Type B pancreatic cell (in vitro differentiated cells): ENCODE results near the gene C19orf38. TPM values are rescaled to one million over a fixed set of nuclear protein-coding genes. Genes with fewer than 3 reads are reported as not detected.

Experiments used
- DNase-seq: peaks from one replicate; pipeline ENCODE4 v3.0.0; 2021; ENCODE audit warnings: mixed read lengths; ENCODE audit not compliant: unreplicated experiment; ENCODE audit errors: extremely low spot score
- H3K27ac Mint-ChIP-seq: 2 replicates; pipeline ENCODE4 v1.8.0; 2021; ENCODE audit warnings: mild to moderate bottlenecking, mixed read lengths
- H3K27me3 Mint-ChIP-seq: 2 replicates; pipeline ENCODE4 v1.8.0; 2021; ENCODE audit warnings: mixed read lengths
- H3K36me3 Mint-ChIP-seq: 2 replicates; pipeline ENCODE4 v1.8.0; 2021; ENCODE audit warnings: mixed read lengths
- H3K4me1 Mint-ChIP-seq: one replicate; pipeline ENCODE4 v1.8.0; 2021; ENCODE audit warnings: mixed read lengths; ENCODE audit not compliant: unreplicated experiment
- H3K4me3 Mint-ChIP-seq: 2 replicates; pipeline ENCODE4 v1.8.0; 2021; ENCODE audit warnings: mild to moderate bottlenecking, mixed read lengths
- H3K9me3 Mint-ChIP-seq: 2 replicates; pipeline ENCODE4 v1.8.0; 2021; ENCODE audit warnings: mixed read lengths
- CTCF ChIP-seq: fragments of 200-600 bp; sonication (generic); conservative IDR thresholded peaks from 2 replicates; pipeline ENCODE4 v1.5.0; 2021; ENCODE audit warnings: antibody characterized with exemption, mild to moderate bottlenecking
- microRNA-seq: library from miRNA; unstranded; fragments of <30 nt; microRNA quantifications from one replicate; pipeline ENCODE4, GENCODE V29; 2020
- total RNA-seq: library from RNA; stranded (reverse); gene quantifications from 2 replicates; pipeline ENCODE4 v1.2.1, GENCODE V29; 2021; ENCODE audit warnings: low replicate concordance

The C19orf38 gene
- total RNA-seq, 1 donor from 2014 or later = 1.1 TPM

GRCh38 chr19:10913716-10914340 is 65.6 kb downstream of the C19orf38 start:
- Mint-ChIP-seq H3K27ac (no peak overlapping the region), H3K27me3 (no peaks in the 10 kb centered on the region), H3K9me3 (no peaks in the 10 kb centered on the region), H3K4me3 (no peak overlapping the region), H3K4me1 (no peaks in the 10 kb centered on the region), H3K36me3 (peaks cover 7% of the 10 kb centered on the region)
- no peak for TF ChIP-seq CTCF
- no peak for DNase-seq

- no peak for TF ChIP-seq CTCF
- H3K4me1 Mint-ChIP-seq = no peaks in the 10 kb centered on the region
- no peak overlapping the region for H3K4me3 Mint-ChIP-seq
- H3K36me3 Mint-ChIP-seq = peaks cover 4% of the 10 kb centered on the region
- no peaks in the 10 kb centered on the region for H3K27me3 Mint-ChIP-seq
- no peaks in the 10 kb centered on the region for H3K9me3 Mint-ChIP-seq
- H3K27ac Mint-ChIP-seq = no peak overlapping the region
- no peak for DNase-seq
Observed at GRCh38 chr19:10915130-10916091, 67.2 kb downstream of the C19orf38 start.

- no peak for TF ChIP-seq CTCF
- no peaks in the 10 kb centered on the region for H3K27me3 Mint-ChIP-seq
- no peaks in the 10 kb centered on the region for H3K4me1 Mint-ChIP-seq
- H3K4me3 Mint-ChIP-seq = no peak overlapping the region
- no peak for DNase-seq
- no peaks in the 10 kb centered on the region for H3K9me3 Mint-ChIP-seq
- H3K36me3 Mint-ChIP-seq = peaks cover 6% of the 10 kb centered on the region
- no peak overlapping the region for H3K27ac Mint-ChIP-seq
Observed at GRCh38 chr19:10916602-10917001, 68.4 kb downstream of the C19orf38 start.

GRCh38 chr19:10918359-10918758 is 70.1 kb downstream of the C19orf38 start:
- H3K36me3 Mint-ChIP-seq = peaks cover 3% of the 10 kb centered on the region
- TF ChIP-seq CTCF = no peak
- H3K4me3 Mint-ChIP-seq = no peak overlapping the region
- no peaks in the 10 kb centered on the region for H3K4me1 Mint-ChIP-seq
- H3K9me3 Mint-ChIP-seq = no peaks in the 10 kb centered on the region
- DNase-seq = no peak
- no peaks in the 10 kb centered on the region for H3K27me3 Mint-ChIP-seq
- H3K27ac Mint-ChIP-seq = peak overlapping the region; percentile 51

Small RNAs within 50 kb of the gene (microRNA-seq; reads per million reads assigned to microRNA genes)
- gene MIR199A1 (not detected), gene MIR6793 (1.7 reads per million)

Other genes with a start within 250 kb of the C19orf38 start
- gene SLC44A2, start 222.9 kb upstream of the C19orf38 start, total RNA-seq = 148 and 227 TPM in 2 replicates
- gene ILF3, start 194.1 kb upstream of the C19orf38 start, total RNA-seq = 297 and 524 TPM in 2 replicates
- 39.2 and 67.7 TPM in 2 replicates for gene QTRT1, start 147.0 kb upstream of the C19orf38 start, total RNA-seq
- 119 and 123 TPM in 2 replicates for gene DNM2, start 130.3 kb upstream of the C19orf38 start, total RNA-seq
- gene TMED1, start 12.2 kb upstream of the C19orf38 start, total RNA-seq = 23.0 and 30.9 TPM in 2 replicates
- gene CARM1, start 23.1 kb downstream of the C19orf38 start, total RNA-seq = 81.9 and 104 TPM in 2 replicates
- gene YIPF2, start 80.2 kb downstream of the C19orf38 start, total RNA-seq = 58.5 and 124 TPM in 2 replicates
- gene TIMM29, start 80.4 kb downstream of the C19orf38 start, total RNA-seq = 31.8 and 33.7 TPM in 2 replicates
- gene SMARCA4, start 112.6 kb downstream of the C19orf38 start, total RNA-seq = 182 and 244 TPM in 2 replicates
- 67.4 and 103 TPM in 2 replicates for gene LDLR, start 241.0 kb downstream of the C19orf38 start, total RNA-seq